HepG2 (cell line): ENCODE results near the gene OR2S2. TPM values are rescaled to one million over a fixed set of nuclear protein-coding genes. Genes with fewer than 3 reads are reported as not detected.

Source experiments
- ATAC-seq: fragments of 200-7000 bp; cut with Tn5 transposase; 3 replicates; pipeline ENCODE4 v1.9.1; 2020; ENCODE audit warnings: mild to moderate bottlenecking, moderate library complexity
- BruUV-seq: library from RNA; stranded (reverse); fragments of 400-500 nt; replicated peaks from 2 replicates; lab custom pipeline; 2021; lab: Mats Ljungman, UMichigan
- CTCF ChIA-PET: fragments of 300-600 bp; formaldehyde crosslinking; extraction: SDS; loops from one replicate; lab custom pipeline; 2021; ENCODE audit warnings: low total read pairs, inconsistent platforms, low intra/inter-chr PET ratio; lab: Yijun Ruan, JAX
- POLR2A ChIA-PET: fragments of 350-600 bp; sonication (Branson Sonifier 250); formaldehyde crosslinking; loops from one replicate; lab custom pipeline; 2020; ENCODE audit warnings: antibody characterized with exemption, inconsistent platforms; lab: Yijun Ruan, JAX
- DNase-seq: peaks from one replicate; pipeline ENCODE4 v3.0.0-alpha.2; 2015; ENCODE audit warnings: low spot score
- FAIRE-seq: peaks from 3 replicates; lab custom pipeline; 2011; peaks lifted over from hg19 to GRCh38; lab: Jason Lieb, UNC
- H2AFZ ChIP-seq: one replicate; pipeline ENCODE4 v1.6.1; 2011; ENCODE audit warnings: low read length, inconsistent platforms
- H3K27ac ChIP-seq: fragments of 300-600 bp; 3 replicates; pipeline ENCODE4 v1.8.0; 2011; ENCODE audit warnings: mixed run types, mild to moderate bottlenecking, mixed read lengths, low read length, inconsistent platforms; ENCODE audit not compliant: insufficient read depth; ENCODE audit errors: extremely low read length
- H3K27me3 ChIP-seq, 2 experiments: fragments of 200-600 bp in 1 of 2; 2 replicates in 1 of 2; 3 replicates in 1 of 2; pipeline versions ENCODE4 v1.6.0 to v1.8.0; 2011; ENCODE audit warnings: low read length in 2 of 2, mild to moderate bottlenecking in 2 of 2, moderate library complexity in 2 of 2, inconsistent platforms in 1 of 2; ENCODE audit not compliant: insufficient read depth in 2 of 2, control insufficient read depth in 1 of 2
- H3K36me3 ChIP-seq, 2 experiments: fragments of 200-600 bp in 1 of 2; replicated peaks in 1 of 2; 2 replicates in 1 of 2; 3 replicates in 1 of 2; pipeline versions ENCODE4 v1.5.1 to v1.8.0; 2011; ENCODE audit warnings: low read length in 2 of 2, inconsistent platforms in 1 of 2; ENCODE audit not compliant: insufficient read depth in 2 of 2, control insufficient read depth in 1 of 2
- H3K4me1 ChIP-seq: 2 replicates; pipeline ENCODE4 v1.5.1; 2012; ENCODE audit warnings: low read length, inconsistent platforms; ENCODE audit not compliant: insufficient read depth
- H3K4me2 ChIP-seq: 2 replicates; pipeline ENCODE4 v1.6.0; 2011; ENCODE audit warnings: low read depth, low read length, inconsistent platforms
- H3K4me3 ChIP-seq, 3 experiments: fragments of 200-600 bp in 1 of 3; sonication (generic), shearing (Covaris generic) in 1 of 3; replicated peaks in 1 of 3; 2 replicates each; pipeline ENCODE4 v1.5.1; 2011 to 2016; ENCODE audit warnings: low read length in 3 of 3, inconsistent platforms in 2 of 3, low read depth in 2 of 3, mild to moderate bottlenecking in 2 of 3, control low read depth in 1 of 3, mixed read lengths in 1 of 3; ENCODE audit not compliant: insufficient read depth in 1 of 3
- H3K79me2 ChIP-seq: one replicate; pipeline ENCODE4 v1.6.1; 2011; ENCODE audit warnings: low read length, inconsistent platforms; ENCODE audit not compliant: insufficient read depth
- H3K9ac ChIP-seq: 2 replicates; pipeline ENCODE4 v1.6.0; 2011; ENCODE audit warnings: mild to moderate bottlenecking, low read depth, low read length, inconsistent platforms; ENCODE audit not compliant: insufficient read depth
- H3K9me3 ChIP-seq: 2 replicates; pipeline ENCODE4 v1.5.1; 2012; ENCODE audit warnings: mild to moderate bottlenecking, low read length
- H4K20me1 ChIP-seq: 2 replicates; pipeline ENCODE4 v1.6.0; 2011; ENCODE audit warnings: inconsistent platforms, mild to moderate bottlenecking, low read length, moderate library complexity; ENCODE audit not compliant: insufficient read depth
- AGO2 ChIP-seq: fragments of 200-400 bp; formaldehyde crosslinking; optimal IDR thresholded peaks from 2 replicates; pipeline ENCODE3; 2017; ENCODE audit warnings: mild to moderate bottlenecking, low read depth, low read length, moderate library complexity
- ATF7-NPFF ChIP-seq: sonication (generic); formaldehyde crosslinking; IDR thresholded peaks from 2 replicates; pipeline ENCODE4 v1.8.1; 2023; ENCODE audit warnings: mild to moderate bottlenecking, low read depth, missing genetic modification reagents, moderate library complexity
- FOSL2 ChIP-seq: sonication (generic); formaldehyde crosslinking; IDR thresholded peaks from 2 replicates; pipeline ENCODE4 v1.4.0; 2020; ENCODE audit warnings: missing genetic modification reagents
- MZF1 ChIP-seq: sonication (generic); formaldehyde crosslinking; IDR thresholded peaks from 2 replicates; pipeline ENCODE4 v1.8.1; 2023; ENCODE audit warnings: mild to moderate bottlenecking, missing genetic modification reagents, borderline replicate concordance
- REL ChIP-seq: sonication (generic); formaldehyde crosslinking; conservative IDR thresholded peaks from 2 replicates; pipeline ENCODE4 v1.8.0; 2022; ENCODE audit warnings: mild to moderate bottlenecking, missing genetic modification reagents, moderate library complexity
- ZBTB3 ChIP-seq: sonication (generic); formaldehyde crosslinking; IDR thresholded peaks from 2 replicates; pipeline ENCODE4 v1.4.0; 2020; ENCODE audit warnings: low read depth, mild to moderate bottlenecking, moderate library complexity, missing genetic modification reagents, borderline replicate concordance
- ZNF256 ChIP-seq: sonication (generic); formaldehyde crosslinking; conservative IDR thresholded peaks from 2 replicates; pipeline ENCODE4 v1.4.0; 2020; ENCODE audit warnings: missing genetic modification reagents
- ZNF274 ChIP-seq: sonication (generic); formaldehyde crosslinking; IDR thresholded peaks from 2 replicates; pipeline ENCODE4 v1.5.1; 2020; ENCODE audit warnings: mild to moderate bottlenecking, missing genetic modification reagents
- ZNF616 ChIP-seq: sonication (generic); formaldehyde crosslinking; IDR thresholded peaks from 2 replicates; pipeline ENCODE4 v1.5.0; 2020; ENCODE audit warnings: low read depth, mild to moderate bottlenecking, missing genetic modification reagents
- ZZZ3 ChIP-seq: sonication (generic); formaldehyde crosslinking; IDR thresholded peaks from 2 replicates; pipeline ENCODE4 v1.4.0; 2020; ENCODE audit warnings: missing genetic modification reagents, mild to moderate bottlenecking, borderline replicate concordance
- WGBS: methylation state at CpG from one replicate; pipeline ENCODE4 v1.1.6; 2017; ENCODE audit warnings: low lambda C conversion rate; 5-methylcytosine and 5-hydroxymethylcytosine counted together
- in situ Hi-C: cut with HindIII; loops from 2 replicates; pipeline ENCODE4 v1.10.0; 2017; ENCODE audit warnings: low pct_unique_long_range_greater_than_20kb; ENCODE audit not compliant: extremely low pct_ligation_motif_present
- intact Hi-C: fragments of 100-400 bp; cut with micrococcal nuclease; formaldehyde crosslinking; loops from one replicate; pipeline ENCODE4 v1.10.0; 2022; ENCODE audit not compliant: unreplicated experiment
- polyA plus RNA-seq, 8 experiments: library from polyadenylated mRNA; depleted of rRNA in 3 of 8; stranded (reverse) in 7 of 8; unstranded in 1 of 8; fragments of >200 nt; fragmentation: Illumina TruSeq in 4 of 8; extraction: Trizol in 4 of 8; gene quantifications; 2 replicates each; pipeline versions ENCODE4 v1.2.1 to v1.2.3, GENCODE V29; 2011 to 2016; ENCODE audit warnings: low read depth in 4 of 8, missing spikeins in 1 of 8, mixed read lengths in 1 of 8; ENCODE audit not compliant: insufficient read depth in 1 of 8
- total RNA-seq, 5 experiments: library from RNA; depleted of rRNA; stranded (reverse); fragments of >200 nt; fragmentation: Illumina TruSeq; extraction: Trizol; gene quantifications; 2 replicates each; pipeline ENCODE4 v1.2.3, GENCODE V29; 2016; ENCODE audit warnings: low read depth in 1 of 5
- TF ChIP-seq, protein P1 (sequence below): sonication (generic); formaldehyde crosslinking; IDR thresholded peaks from 2 replicates; pipeline ENCODE4 v1.9.0; 2021; ENCODE audit warnings: missing genetic modification reagents, mild to moderate bottlenecking, borderline replicate concordance
- TF ChIP-seq, protein P2 (sequence below): sonication (generic); formaldehyde crosslinking; IDR thresholded peaks from 2 replicates; pipeline ENCODE4 v1.8.0; 2023; ENCODE audit warnings: mild to moderate bottlenecking, missing genetic modification reagents

OR2S2 gene
- total and polyA plus RNA-seq, 2 of the 13 experiments (the other 11 are each of a cell fraction or from before 2014, with no cell fraction given) = not detected

DNA sequence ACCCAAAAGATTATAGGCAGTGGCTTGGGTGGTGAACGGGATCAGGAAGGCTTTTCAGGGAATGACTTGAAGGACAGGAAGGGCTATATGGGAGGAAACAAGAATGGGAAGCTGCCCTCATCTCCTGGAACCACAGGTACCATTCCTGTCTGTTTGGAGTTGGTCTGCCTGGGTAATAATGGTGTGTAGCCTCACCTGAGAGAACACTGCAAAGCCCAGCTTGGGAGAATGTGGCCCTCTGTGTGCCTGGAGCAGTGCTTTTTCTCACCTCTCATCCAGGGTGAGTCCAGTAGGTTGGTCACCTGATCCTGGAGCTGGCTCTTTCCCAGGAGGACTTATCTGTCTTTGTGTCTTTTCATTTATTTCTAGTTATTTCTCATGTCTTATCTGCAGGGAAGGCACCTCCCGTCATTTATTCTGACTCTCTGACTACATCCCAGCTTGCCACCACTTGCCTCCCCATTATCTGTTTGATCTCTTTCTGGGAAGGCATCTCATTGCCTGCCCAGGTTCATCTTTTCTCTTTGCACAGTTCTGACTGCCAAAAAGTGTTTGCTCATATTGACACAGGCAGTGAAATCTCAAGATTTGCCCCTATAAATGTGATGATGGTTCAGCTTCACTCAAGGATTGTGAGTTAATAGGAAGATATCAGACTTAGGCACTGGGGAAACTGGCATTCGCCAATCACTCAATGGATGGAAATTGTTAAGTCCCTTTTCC is 22.5 kb upstream of the OR2S2 start:
- ATAC-seq (no peak), DNase-seq (no peak), FAIRE-seq (no peak)
- ChIA-PET POLR2A (no interaction called here), CTCF (no interaction called here)
- Histone ChIP-seq H3K4me3 (no peak overlapping the region), H2AFZ (no peak overlapping the region), H3K4me2 (no peak overlapping the region), H3K27me3 (peaks cover 0 to 11% of the 10 kb centered on the region in 2 experiments; a peak in 2 of 5 replicates), H3K9me3 (no peaks in the 10 kb centered on the region), H3K9ac (no peak overlapping the region), H4K20me1 (no peaks in the 10 kb centered on the region), H3K27ac (no peak overlapping the region), H3K4me1 (no peaks in the 10 kb centered on the region), H3K36me3 (no peaks in the 10 kb centered on the region), H3K79me2 (no peaks in the 10 kb centered on the region)
- 0% methylated on average over 3 of the region's 3 CpGs for WGBS
- intact Hi-C loops (no loop called here), in situ Hi-C loops (no loop called here)
- TF ChIP-seq ZZZ3 (CRISPR knock-in tag) (no peak), ZBTB3 (CRISPR knock-in tag) (no peak), ZNF256 (no peak), FOSL2 (no peak), ZNF274 (CRISPR knock-in tag) (no peak), ZNF616 (CRISPR knock-in tag) (no peak), AGO2 (no peak), MZF1 (CRISPR knock-in tag) (no peak), REL (CRISPR knock-in tag) (no peak), ATF7-NPFF (no peak)
- TF ChIP-seq, protein P1, sequence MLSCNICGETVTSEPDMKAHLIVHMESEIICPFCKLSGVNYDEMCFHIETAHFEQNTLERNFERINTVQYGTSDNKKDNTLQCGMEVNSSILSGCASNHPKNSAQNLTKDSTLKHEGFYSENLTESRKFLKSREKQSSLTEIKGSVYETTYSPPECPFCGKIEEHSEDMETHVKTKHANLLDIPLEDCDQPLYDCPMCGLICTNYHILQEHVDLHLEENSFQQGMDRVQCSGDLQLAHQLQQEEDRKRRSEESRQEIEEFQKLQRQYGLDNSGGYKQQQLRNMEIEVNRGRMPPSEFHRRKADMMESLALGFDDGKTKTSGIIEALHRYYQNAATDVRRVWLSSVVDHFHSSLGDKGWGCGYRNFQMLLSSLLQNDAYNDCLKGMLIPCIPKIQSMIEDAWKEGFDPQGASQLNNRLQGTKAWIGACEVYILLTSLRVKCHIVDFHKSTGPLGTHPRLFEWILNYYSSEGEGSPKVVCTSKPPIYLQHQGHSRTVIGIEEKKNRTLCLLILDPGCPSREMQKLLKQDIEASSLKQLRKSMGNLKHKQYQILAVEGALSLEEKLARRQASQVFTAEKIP (CRISPR knock-in tag) = no peak
- TF ChIP-seq, protein P2, sequence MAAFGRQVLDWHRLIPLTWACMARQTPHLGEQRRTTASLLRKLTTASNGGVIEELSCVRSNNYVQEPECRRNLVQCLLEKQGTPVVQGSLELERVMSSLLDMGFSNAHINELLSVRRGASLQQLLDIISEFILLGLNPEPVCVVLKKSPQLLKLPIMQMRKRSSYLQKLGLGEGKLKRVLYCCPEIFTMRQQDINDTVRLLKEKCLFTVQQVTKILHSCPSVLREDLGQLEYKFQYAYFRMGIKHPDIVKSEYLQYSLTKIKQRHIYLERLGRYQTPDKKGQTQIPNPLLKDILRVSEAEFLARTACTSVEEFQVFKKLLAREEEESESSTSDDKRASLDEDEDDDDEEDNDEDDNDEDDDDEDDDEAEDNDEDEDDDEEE (CRISPR knock-in tag) = no peak
- BruUV-seq = no TSS peak
